NK-92 treated with Interleukin-12 subunit alpha and Interleukin-12 subunit beta, amount 100 ng/mL, for 24 hours (cell line): ENCODE measurements around the gene TMEM190.

Source experiments
- DNase-seq: peaks from one replicate; lab custom pipeline; 2025; lab: John Stamatoyannopoulos, UW

Gene TMEM190

GRCh38 chr19:55423225-55424005, 46.8 kb downstream of the TMEM190 start:
- DNase-seq = no peak

GRCh38 chr19:55424518-55424917, 47.9 kb downstream of the TMEM190 start:
- no peak for DNase-seq

GRCh38 chr19:55426042-55426441, 49.4 kb downstream of the TMEM190 start:
- DNase-seq = no peak
